ENCODE data around the gene ANP32B.
"Not testable (repeated sequence)": the region's sequence is repeated elsewhere in the genome, so short reads cannot be mapped to it uniquely, and the experiment has no call there.

DNA sequence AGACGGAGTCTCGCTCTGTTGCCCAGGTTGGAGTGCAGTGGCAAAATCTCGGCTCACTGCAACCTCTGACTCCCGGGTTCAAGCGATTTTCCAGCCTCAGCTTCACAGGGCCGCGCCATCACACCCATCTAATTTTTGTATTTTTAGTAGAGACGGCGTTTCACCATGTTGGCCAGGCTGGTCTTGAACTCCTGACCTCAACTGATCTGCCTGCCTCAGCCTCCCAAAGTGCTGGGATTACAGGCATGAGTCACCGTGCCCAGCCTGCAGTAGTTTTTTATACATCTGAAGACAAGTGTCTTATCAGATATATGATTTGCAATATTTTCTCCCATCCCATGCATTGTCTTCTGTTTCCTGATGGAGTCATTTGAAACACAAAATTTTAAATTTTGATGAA, 6.5 kb upstream of the ANP32B start:
- TF ChIP-seq, protein P1, sequence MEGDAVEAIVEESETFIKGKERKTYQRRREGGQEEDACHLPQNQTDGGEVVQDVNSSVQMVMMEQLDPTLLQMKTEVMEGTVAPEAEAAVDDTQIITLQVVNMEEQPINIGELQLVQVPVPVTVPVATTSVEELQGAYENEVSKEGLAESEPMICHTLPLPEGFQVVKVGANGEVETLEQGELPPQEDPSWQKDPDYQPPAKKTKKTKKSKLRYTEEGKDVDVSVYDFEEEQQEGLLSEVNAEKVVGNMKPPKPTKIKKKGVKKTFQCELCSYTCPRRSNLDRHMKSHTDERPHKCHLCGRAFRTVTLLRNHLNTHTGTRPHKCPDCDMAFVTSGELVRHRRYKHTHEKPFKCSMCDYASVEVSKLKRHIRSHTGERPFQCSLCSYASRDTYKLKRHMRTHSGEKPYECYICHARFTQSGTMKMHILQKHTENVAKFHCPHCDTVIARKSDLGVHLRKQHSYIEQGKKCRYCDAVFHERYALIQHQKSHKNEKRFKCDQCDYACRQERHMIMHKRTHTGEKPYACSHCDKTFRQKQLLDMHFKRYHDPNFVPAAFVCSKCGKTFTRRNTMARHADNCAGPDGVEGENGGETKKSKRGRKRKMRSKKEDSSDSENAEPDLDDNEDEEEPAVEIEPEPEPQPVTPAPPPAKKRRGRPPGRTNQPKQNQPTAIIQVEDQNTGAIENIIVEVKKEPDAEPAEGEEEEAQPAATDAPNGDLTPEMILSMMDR (conservative IDR thresholded peaks at IDR 0.05; ENCODE audit: low read depth in 2 of 2) = not testable (repeated sequence)
- not testable (repeated sequence) for TF ChIP-seq EZH2phosphoT487 (IDR thresholded peaks at IDR 0.05; ENCODE audit: unreplicated experiment); POLR2AphosphoS5 (IDR thresholded peaks at IDR 0.05; ENCODE audit: low read depth); EZH2 (IDR thresholded peaks at IDR 0.05; ENCODE audit: low read depth, unreplicated experiment); JUNB (IDR thresholded peaks at IDR 0.05; ENCODE audit: unreplicated experiment); CREB1 (CRISPR knock-in tag; IDR thresholded peaks at IDR 0.05; ENCODE audit: low read depth); STAT1 (IDR thresholded peaks at IDR 0.05; ENCODE audit: unreplicated experiment)
- TF ChIP-seq, protein P2, sequence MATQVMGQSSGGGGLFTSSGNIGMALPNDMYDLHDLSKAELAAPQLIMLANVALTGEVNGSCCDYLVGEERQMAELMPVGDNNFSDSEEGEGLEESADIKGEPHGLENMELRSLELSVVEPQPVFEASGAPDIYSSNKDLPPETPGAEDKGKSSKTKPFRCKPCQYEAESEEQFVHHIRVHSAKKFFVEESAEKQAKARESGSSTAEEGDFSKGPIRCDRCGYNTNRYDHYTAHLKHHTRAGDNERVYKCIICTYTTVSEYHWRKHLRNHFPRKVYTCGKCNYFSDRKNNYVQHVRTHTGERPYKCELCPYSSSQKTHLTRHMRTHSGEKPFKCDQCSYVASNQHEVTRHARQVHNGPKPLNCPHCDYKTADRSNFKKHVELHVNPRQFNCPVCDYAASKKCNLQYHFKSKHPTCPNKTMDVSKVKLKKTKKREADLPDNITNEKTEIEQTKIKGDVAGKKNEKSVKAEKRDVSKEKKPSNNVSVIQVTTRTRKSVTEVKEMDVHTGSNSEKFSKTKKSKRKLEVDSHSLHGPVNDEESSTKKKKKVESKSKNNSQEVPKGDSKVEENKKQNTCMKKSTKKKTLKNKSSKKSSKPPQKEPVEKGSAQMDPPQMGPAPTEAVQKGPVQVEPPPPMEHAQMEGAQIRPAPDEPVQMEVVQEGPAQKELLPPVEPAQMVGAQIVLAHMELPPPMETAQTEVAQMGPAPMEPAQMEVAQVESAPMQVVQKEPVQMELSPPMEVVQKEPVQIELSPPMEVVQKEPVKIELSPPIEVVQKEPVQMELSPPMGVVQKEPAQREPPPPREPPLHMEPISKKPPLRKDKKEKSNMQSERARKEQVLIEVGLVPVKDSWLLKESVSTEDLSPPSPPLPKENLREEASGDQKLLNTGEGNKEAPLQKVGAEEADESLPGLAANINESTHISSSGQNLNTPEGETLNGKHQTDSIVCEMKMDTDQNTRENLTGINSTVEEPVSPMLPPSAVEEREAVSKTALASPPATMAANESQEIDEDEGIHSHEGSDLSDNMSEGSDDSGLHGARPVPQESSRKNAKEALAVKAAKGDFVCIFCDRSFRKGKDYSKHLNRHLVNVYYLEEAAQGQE (IDR thresholded peaks at IDR 0.05; ENCODE audit: unreplicated experiment) = not testable (repeated sequence)

Measured in GM23338 (cell line).